Transverse colon (tissue), 4 donors: Measurements from ENCODE around the gene SMARCAL1.

Experiments used
- POLR2A ChIP-seq: fragments of 450-650 bp; IDR thresholded peaks from one replicate; pipeline ENCODE4 v1.6.1; 2016; ENCODE audit warnings: antibody characterized with exemption, mild to moderate bottlenecking, moderate library complexity
- POLR2AphosphoS5 ChIP-seq, 3 donors: sonication (generic); formaldehyde crosslinking; IDR thresholded peaks; one replicate each; pipeline ENCODE4 v1.6.1; 2016; ENCODE audit warnings: antibody characterized with exemption in 3 of 3
- TF ChIP-seq, protein P1 (sequence below), 5 experiments: fragments of 200-600 bp in 3 of 5; fragments of 450-650 bp in 2 of 5; sonication (generic) in 3 of 5; IDR thresholded peaks; 1 replicate in 2 of 5; 2 replicates in 3 of 5; pipeline ENCODE4 v1.5.1; 2016 to 2017; ENCODE audit warnings: antibody characterized with exemption in 5 of 5, inconsistent platforms in 3 of 5, mild to moderate bottlenecking in 2 of 5, moderate library complexity in 1 of 5

DNA sequence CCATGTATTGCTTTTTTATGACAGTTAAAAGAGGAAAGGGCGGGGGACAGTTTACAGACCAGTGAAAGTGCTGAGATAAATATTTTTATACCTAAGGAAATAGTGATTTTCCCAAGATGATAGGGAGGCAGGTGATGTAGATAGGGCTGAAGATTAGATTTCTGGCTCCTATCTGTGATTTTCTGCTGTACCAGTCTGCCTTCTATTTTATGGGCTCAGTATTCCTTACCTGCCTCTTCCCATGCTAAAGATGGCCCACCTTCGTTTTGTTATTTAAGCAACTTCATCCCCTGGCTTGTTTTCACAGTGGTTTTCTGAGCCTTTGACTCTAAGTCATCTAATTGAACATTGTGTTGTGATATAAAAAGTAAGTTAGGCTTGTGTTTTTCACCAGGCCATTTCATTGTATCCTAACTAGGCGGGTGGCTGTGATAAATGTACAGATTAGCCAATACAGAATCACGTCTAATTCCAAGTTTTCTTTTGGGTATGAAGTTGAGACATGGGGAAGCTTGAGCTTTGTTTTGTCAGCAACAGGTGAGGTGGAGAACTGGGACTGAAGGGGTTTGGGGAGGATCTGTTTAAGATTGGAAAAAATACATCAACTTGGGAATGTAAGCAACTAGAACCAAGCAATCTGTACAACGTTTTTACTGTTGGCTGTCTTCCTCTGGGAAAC lies 91.6 kb downstream of the SMARCAL1 start:
- TF ChIP-seq POLR2AphosphoS5 (IDR thresholded peaks at IDR 0.05) = no peak
- TF ChIP-seq POLR2A = no peak
- TF ChIP-seq, protein P1, sequence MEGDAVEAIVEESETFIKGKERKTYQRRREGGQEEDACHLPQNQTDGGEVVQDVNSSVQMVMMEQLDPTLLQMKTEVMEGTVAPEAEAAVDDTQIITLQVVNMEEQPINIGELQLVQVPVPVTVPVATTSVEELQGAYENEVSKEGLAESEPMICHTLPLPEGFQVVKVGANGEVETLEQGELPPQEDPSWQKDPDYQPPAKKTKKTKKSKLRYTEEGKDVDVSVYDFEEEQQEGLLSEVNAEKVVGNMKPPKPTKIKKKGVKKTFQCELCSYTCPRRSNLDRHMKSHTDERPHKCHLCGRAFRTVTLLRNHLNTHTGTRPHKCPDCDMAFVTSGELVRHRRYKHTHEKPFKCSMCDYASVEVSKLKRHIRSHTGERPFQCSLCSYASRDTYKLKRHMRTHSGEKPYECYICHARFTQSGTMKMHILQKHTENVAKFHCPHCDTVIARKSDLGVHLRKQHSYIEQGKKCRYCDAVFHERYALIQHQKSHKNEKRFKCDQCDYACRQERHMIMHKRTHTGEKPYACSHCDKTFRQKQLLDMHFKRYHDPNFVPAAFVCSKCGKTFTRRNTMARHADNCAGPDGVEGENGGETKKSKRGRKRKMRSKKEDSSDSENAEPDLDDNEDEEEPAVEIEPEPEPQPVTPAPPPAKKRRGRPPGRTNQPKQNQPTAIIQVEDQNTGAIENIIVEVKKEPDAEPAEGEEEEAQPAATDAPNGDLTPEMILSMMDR (IDR thresholded peaks at IDR 0.05) = no peak
